Ovary (tissue), 9 donors: ENCODE measurements around the gene ABCA13. TPM values are rescaled to one million over a fixed set of nuclear protein-coding genes. Genes with fewer than 3 reads are reported as not detected.

ENCODE experiments used
- DNase-seq, 5 donors: peaks; one replicate each; pipeline ENCODE4 v3.0.0-alpha.2; 2019 to 2020
- H3K27ac ChIP-seq, 2 donors: fragments of 200-600 bp; one replicate each; pipeline versions ENCODE4 v1.5.1 to v1.8.0; 2019 to 2022
- H3K27me3 ChIP-seq: fragments of 200-600 bp; one replicate; pipeline ENCODE4 v1.8.0; 2022
- H3K36me3 ChIP-seq: fragments of 200-600 bp; sonication (generic); one replicate; pipeline ENCODE4 v1.5.1; 2019
- H3K4me1 ChIP-seq: one replicate; pipeline ENCODE4 v1.8.1; 2013; ENCODE audit warnings: mild to moderate bottlenecking, moderate library complexity; ENCODE audit not compliant: insufficient read depth
- H3K4me3 ChIP-seq: fragments of 200-600 bp; sonication (generic); one replicate; pipeline ENCODE4 v1.5.1; 2017
- H3K9me3 ChIP-seq, 2 donors: fragments of 200-600 bp in 1 of 2; sonication (generic) in 1 of 2; one replicate each; pipeline versions ENCODE4 v1.5.1 to v1.8.1; 2013 to 2019; ENCODE audit warnings: mild to moderate bottlenecking in 1 of 2, moderate library complexity in 1 of 2
- CTCF ChIP-seq, 3 donors: fragments of 450-650 bp in 2 of 3; fragments of 200-600 bp in 1 of 3; IDR thresholded peaks; one replicate each; pipeline versions ENCODE4 v1.5.1 to v1.8.0; 2016 to 2022; ENCODE audit warnings: antibody characterized with exemption in 3 of 3, mild to moderate bottlenecking in 1 of 3
- EP300 ChIP-seq: sonication (generic); formaldehyde crosslinking; IDR thresholded peaks from one replicate; pipeline ENCODE4 v1.6.1; 2017; ENCODE audit warnings: antibody characterized with exemption
- POLR2A ChIP-seq: fragments of 450-650 bp; IDR thresholded peaks from one replicate; pipeline ENCODE4 v1.6.1; 2017; ENCODE audit warnings: antibody characterized with exemption, mild to moderate bottlenecking, moderate library complexity
- WGBS, 3 donors: extraction: QIAGEN DNeasy Blood & Tissue Kit in 1 of 3; methylation state at CpG; one replicate each; pipeline versions ENCODE4 v1.1.5 to v1.1.7; 2013 to 2017; 5-methylcytosine and 5-hydroxymethylcytosine counted together
- intact Hi-C, 4 donors: fragments of 100-400 bp; cut with DNase I; formaldehyde crosslinking; loops; one replicate each; pipeline versions ENCODE4 v1.11.0 to v1.15.1; 2022 to 2023
- polyA plus RNA-seq, 2 donors: library from polyadenylated mRNA; stranded (reverse); fragments of 200-250 nt in 1 of 2; fragments of 350-450 nt in 1 of 2; fragmentation: Illumina TruSeq in 1 of 2; extraction: RNeasy Lipid Tissue Mini Kit (QIAGEN cat#74804) in 1 of 2; gene quantifications; one replicate each; pipeline ENCODE4 v1.2.3, GENCODE V29; 2013 to 2014
- total RNA-seq, 7 donors: library from RNA; depleted of rRNA in 2 of 7; stranded (reverse); fragments of >200 nt in 2 of 7; fragmentation: NEBNext Ultra II Directional in 3 of 7; extraction: Animal tissue kit (Norgen Biotek cat#: 25700) in 3 of 7; gene quantifications; one replicate each; pipeline versions ENCODE4 v1.1.0 to v1.2.4, GENCODE V29; 2016 to 2023
- donor health status: DM: no; HTN: no; CAD: no; lungs with moderate emphysema.
- donor health status: DM: no; HTN: no; CAD: no.
- donor health status: Bipolar disorder and iron deficiency.
- donor health status: DM: yes; HTN: yes; CAD: no.
- donor health status: DM: no; HTN: no; CAD: no.
- donor health status: DM: yes; HTN: yes; CAD: no.

The ABCA13 gene
- total and polyA plus RNA-seq, 9 donors, result 0.02 to 4.1 (median 0.20) TPM

- WGBS, 3 donors, result 76 to 86% (median 81%) methylated on average over 3 of the region's 3 CpGs
- no peaks in the 10 kb centered on the region for H3K4me1 ChIP-seq
- H3K9me3 ChIP-seq, result no peaks in the 10 kb centered on the region
- no peak for DNase-seq
- H3K27ac ChIP-seq, result no peak overlapping the region
- no peak overlapping the region for H3K4me3 ChIP-seq
- no peaks in the 10 kb centered on the region for H3K27me3 ChIP-seq
- H3K36me3 ChIP-seq, result no peaks in the 10 kb centered on the region
- intact Hi-C loops, result no loop called here
- TF ChIP-seq CTCF (IDR thresholded peaks at IDR 0.05), result no peak
- no peak for TF ChIP-seq POLR2A
- TF ChIP-seq EP300, result no peak
Measured at GRCh38 chr7:48139459-48139858, 31.8 kb upstream of the ABCA13 start.

GRCh38 chr7:48140001-48140681 lies 31.1 kb upstream of the ABCA13 start:
- no peak overlapping the region for H3K27ac ChIP-seq
- DNase-seq, result no peak
- H3K27me3 ChIP-seq, result no peaks in the 10 kb centered on the region
- 78 to 79% (median 79%) methylated on average over 7 of the region's 7 CpGs for WGBS, 3 donors
- no peaks in the 10 kb centered on the region for H3K36me3 ChIP-seq
- no peaks in the 10 kb centered on the region for H3K4me1 ChIP-seq
- no peaks in the 10 kb centered on the region for H3K9me3 ChIP-seq
- TF ChIP-seq POLR2A, result no peak
- no peak for TF ChIP-seq CTCF (IDR thresholded peaks at IDR 0.05)
- TF ChIP-seq EP300, result no peak
- intact Hi-C loops, result no loop called here
- no peak overlapping the region for H3K4me3 ChIP-seq

- no peaks in the 10 kb centered on the region for H3K27me3 ChIP-seq
- no peak for DNase-seq
- WGBS, 3 donors, result 57 to 83% (median 72%) methylated on average over 1 of the region's 1 CpG
- no peak overlapping the region for H3K27ac ChIP-seq
- TF ChIP-seq CTCF (IDR thresholded peaks at IDR 0.05) (no peak), EP300 (no peak), POLR2A (no peak)
- H3K9me3 ChIP-seq, result no peaks in the 10 kb centered on the region
- no peak overlapping the region for H3K4me3 ChIP-seq
- H3K4me1 ChIP-seq, result no peaks in the 10 kb centered on the region
- intact Hi-C loops, result no loop called here
- no peaks in the 10 kb centered on the region for H3K36me3 ChIP-seq
Measured at GRCh38 chr7:48141521-48141920, 29.7 kb upstream of the ABCA13 start.

GRCh38 chr7:48144291-48144768 lies 26.9 kb upstream of the ABCA13 start:
- intact Hi-C loops, result no loop called here
- DNase-seq, result no peak
- TF ChIP-seq EP300 (no peak), CTCF (IDR thresholded peaks at IDR 0.05) (no peak), POLR2A (no peak)
- Histone ChIP-seq H3K27ac (no peak overlapping the region), H3K9me3 (no peaks in the 10 kb centered on the region), H3K27me3 (no peaks in the 10 kb centered on the region), H3K4me1 (no peaks in the 10 kb centered on the region), H3K4me3 (no peak overlapping the region), H3K36me3 (no peaks in the 10 kb centered on the region)
- 60 to 66% (median 62%) methylated on average over 4 of the region's 4 CpGs for WGBS, 3 donors
